Hindlimb muscle (tissue), 1 donor: ENCODE results near the gene BCAM. TPM values are rescaled to one million over a fixed set of nuclear protein-coding genes. Genes with fewer than 3 reads are reported as not detected.

Experiments used
- DNase-seq: peaks from one replicate; pipeline ENCODE4 v3.0.0-alpha.2; 2013
- polyA plus RNA-seq: library from polyadenylated mRNA; unstranded; fragments of 120-200 nt; gene quantifications from one replicate; pipeline ENCODE4 v1.2.1, GENCODE V29; 2013; ENCODE audit not compliant: insufficient read length

Gene BCAM
- polyA plus RNA-seq, 1 donor: 262 TPM

DNA sequence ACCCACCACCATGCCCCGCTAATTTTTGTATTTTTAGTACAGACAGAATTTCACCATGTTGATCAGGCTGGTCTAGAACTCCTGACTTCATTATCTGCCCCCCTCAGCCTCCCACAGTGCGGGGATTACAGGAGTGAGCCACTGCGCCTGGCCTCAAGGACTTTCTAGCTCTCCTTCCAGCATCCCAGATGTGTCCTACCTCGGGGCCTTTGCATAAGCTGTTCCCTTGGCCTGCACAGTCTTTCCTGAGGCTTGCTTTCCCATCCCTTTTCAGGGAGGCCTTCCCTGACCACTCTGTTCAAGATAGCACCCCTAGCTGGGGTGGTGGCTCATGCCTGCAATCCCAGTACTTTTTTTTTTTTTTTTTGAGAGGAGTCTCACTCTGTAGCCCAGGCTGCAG, 14.3 kb upstream of the BCAM start:
- no peak for DNase-seq

- DNase-seq: no peak
These were observed 13.4 kb upstream of the BCAM start for GRCh38 chr19:44795398-44795987.

GRCh38 chr19:44796701-44797115, 12.2 kb upstream of the BCAM start:
- peak; percentile 50 for DNase-seq

- DNase-seq: no peak
These were observed 9.1 kb upstream of the BCAM start for GRCh38 chr19:44799627-44800346.

- peak; percentile 74 for DNase-seq
These were observed 8.4 kb upstream of the BCAM start for GRCh38 chr19:44800461-44800860.

- no peak for DNase-seq
These were observed 5.2 kb upstream of the BCAM start for GRCh38 chr19:44803442-44804428.

- no peak for DNase-seq
These were observed 2.6 kb upstream of the BCAM start for GRCh38 chr19:44806291-44806690.

DNA sequence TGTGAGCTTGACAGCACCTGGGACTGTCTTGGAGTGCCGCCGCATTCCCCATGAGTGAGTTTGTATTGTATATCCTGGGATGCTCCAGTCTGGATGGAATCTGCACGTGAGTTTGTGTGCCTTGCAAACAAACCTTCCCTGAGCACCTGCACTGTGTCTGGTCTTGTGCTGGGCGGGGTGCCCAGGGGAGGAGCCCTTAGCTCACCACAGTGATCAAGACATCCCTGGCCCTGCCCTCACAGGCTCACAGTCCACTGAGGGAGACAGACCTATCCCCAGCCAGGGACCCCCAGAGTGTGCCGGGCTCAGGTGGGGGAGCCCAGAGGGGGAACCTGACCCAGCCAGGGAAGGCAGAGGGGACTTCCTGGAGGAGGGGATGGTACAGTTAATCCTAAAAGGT, 1.7 kb upstream of the BCAM start:
- DNase-seq: no peak

- no peak for DNase-seq
These were observed 1.0 kb upstream of the BCAM start for GRCh38 chr19:44807652-44808462.

- DNase-seq: no peak
These were observed 802 bp downstream of the BCAM start for GRCh38 chr19:44809577-44810233.

DNA sequence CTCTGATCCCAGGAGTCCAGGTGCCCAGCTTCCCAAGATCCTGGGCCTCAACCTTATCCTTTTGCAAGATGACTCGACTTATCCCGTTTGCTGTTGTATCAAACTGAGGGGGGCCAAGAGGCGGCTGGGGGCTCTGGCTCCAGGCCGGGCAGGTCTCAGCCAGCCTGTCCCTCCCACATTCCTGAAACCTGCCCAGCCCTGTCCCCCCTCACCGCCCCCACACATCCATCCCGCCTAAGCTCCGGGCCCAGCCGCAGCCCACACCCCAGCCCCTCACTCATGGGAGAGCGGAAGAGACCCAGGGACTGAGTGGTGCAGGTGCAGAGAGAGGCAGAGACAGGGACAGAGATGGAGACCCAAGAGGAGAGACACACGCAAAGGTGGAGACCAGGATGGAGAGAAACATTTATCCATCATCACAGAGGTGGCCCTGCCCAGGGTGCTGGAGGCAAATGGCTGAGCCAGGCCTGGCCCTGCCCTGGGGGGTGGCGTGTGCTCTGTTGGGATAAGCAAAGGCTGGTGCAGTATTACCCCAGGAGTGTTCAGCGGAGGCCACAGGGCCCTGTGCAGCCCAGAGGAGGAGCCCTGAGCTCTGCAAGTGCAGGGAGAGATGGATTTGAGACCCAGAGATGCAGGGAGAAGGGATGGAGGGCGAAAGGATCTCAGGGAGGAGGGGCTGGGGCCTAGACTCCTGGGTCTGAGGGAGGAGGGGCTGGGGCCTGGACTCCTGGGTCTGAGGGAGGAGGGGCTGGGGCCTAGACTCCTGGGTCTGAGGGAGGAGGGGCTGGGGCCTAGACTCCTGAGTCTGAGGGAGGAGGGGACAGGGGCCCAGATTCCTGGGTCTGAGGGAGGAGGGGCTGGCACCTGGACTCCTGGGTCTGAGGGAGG, 1.6 kb downstream of the BCAM start:
- DNase-seq: no peak

GRCh38 chr19:44811122-44811419, 2.2 kb downstream of the BCAM start:
- DNase-seq: no peak

DNA sequence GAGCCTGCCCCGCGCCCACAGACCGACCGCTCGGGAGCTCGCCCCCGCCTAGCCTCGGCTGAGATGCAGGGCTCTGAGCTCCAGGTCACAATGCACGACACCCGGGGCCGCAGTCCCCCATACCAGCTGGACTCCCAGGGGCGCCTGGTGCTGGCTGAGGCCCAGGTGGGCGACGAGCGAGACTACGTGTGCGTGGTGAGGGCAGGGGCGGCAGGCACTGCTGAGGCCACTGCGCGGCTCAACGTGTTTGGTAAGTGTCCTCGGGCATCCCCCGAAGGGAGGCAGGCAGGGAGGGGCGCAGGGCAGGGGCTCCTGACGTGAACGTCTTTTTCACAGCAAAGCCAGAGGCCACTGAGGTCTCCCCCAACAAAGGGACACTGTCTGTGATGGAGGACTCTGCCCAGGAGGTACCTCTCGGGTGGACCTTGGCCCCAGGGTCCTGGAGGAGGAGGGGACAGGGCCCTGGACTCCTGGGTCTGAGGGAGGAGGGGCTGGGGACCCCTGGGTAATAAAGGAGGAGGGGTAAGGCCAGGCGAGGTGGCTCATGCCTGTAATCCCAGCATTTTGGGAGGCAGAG, 3.3 kb downstream of the BCAM start:
- no peak for DNase-seq

- no peak for DNase-seq
These were observed 4.4 kb downstream of the BCAM start for GRCh38 chr19:44813070-44813840.

- no peak for DNase-seq
These were observed 5.1 kb downstream of the BCAM start for GRCh38 chr19:44813841-44814470.

- no peak for DNase-seq
These were observed 5.6 kb downstream of the BCAM start for GRCh38 chr19:44814517-44814916.

DNA sequence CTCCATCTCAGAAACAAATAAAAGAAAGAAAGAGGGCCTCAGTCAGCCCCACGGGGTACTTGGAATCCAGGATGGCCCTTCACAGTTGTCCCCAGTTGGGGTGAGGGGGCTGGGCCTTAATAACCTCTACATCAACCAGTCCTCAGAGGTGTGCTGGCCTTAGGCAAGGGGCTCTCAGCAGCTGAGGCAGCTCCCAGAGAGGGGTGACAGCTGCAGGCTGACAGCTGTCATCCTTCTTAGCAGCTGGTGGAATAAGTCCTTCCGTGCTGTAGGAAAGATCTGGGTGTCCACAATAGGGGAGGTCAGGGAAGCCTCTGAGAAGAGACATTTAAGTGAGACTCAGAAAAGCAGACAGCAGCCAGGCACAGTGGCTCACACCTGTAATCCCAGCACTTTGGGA, 7.4 kb downstream of the BCAM start:
- no peak for DNase-seq

GRCh38 chr19:44817725-44818465, 9.0 kb downstream of the BCAM start:
- no peak for DNase-seq
